T-helper 22 cell (primary cell): ENCODE results near the gene ZNF853.
"Not testable (repeated sequence)": the region's sequence is repeated elsewhere in the genome, so short reads cannot be mapped to it uniquely, and the experiment has no call there.

Source experiments
- DNase-seq: peaks from one replicate; pipeline ENCODE4 v3.0.0-alpha.2; 2020; ENCODE audit warnings: low read depth

ZNF853 gene

DNA sequence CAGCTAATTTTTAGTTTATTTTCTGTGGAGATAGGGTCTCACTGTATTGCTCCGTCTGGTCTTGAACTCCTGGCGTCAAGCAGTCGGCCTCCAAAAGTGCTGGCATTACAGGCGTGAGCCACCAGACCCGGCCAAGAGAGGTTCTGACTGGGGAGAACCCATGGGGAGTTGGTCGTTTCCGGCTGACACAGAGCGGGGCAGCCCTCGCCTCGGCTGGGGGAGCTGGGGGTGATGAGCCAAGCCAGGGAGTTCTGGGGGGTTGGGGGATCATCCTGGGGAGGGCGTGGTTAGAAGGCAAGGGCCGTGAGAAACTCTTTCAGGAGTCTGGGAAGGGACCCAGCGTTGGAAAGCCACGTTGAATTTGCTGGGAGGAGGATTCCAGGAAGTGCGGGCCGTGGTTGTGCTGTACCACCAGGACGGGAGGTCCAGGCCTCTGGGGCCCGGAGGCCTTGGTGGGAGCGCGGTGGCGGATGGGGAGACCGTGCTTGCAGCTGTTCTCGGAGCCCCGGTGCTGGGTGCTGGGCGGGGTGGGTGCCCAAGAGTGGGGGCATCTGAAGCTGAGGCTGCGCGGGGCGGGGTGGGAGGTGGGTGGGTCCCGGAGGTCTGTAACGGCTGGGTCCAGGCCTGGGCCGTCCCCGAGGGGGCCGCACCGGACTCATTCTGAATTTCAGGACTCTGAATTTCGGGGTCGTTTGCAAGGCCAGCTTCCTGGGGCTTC, 8.4 kb upstream of the ZNF853 start:
- no peak for DNase-seq

DNA sequence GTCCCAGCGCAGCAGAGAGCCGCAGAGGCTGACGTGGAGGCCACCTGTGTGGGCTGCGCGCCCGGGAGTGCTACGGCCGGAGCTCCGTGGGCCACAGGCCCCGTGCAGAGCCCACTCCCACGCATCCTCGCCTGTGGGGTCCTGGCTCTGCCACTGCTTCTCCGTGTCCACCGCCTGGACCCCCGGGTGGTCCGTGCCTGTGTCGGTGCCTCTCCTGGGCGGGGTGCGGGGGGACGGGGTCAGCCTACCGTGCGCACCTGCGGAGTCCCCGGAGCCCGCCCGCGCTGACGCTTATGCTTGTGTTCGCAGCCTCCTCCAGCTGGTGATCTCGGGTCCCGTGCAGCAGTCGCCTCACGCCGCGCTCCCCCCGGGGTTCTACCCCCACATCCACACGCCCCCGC, 7.8 kb upstream of the ZNF853 start:
- DNase-seq = no peak

DNA sequence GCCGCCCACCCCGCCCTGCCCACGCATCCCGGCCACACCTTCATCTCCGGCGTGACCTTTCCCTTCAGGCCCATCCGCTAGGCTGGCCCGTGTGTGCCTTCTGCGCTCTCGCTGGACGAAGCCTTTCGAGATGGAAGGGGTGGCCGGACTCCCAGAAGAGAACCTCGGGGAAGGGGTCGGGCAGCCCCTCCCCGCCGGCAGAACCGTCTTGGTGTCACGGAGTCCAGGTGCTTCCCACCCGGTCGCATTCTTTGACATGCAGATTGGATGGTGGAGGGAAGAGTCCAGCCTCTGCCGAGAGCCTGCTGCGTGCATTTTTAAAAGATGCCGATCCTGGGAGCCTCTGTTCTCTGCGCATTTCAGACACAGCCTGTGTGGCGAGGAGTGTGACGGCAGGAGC, 7.3 kb upstream of the ZNF853 start:
- no peak for DNase-seq

DNA sequence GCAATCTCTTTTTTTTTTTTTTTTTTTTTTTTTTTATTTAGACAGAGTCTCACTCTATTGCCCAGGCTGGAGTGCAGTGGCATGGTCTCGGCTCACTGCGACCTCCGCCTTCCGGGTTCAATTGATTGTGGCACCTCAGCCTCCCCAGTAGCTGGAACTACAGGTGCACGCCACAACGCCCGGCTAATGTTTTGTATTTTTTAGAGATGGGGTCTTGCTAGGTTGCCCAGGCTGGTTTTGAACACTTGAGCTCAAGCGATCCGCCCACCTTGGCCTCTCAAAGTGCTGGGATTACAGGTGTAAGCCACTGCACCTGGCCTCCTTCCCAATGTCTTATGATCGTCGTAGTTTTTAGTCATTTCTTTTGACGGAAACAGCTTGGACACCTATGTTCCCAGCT, 6.6 kb upstream of the ZNF853 start:
- no peak for DNase-seq

DNA sequence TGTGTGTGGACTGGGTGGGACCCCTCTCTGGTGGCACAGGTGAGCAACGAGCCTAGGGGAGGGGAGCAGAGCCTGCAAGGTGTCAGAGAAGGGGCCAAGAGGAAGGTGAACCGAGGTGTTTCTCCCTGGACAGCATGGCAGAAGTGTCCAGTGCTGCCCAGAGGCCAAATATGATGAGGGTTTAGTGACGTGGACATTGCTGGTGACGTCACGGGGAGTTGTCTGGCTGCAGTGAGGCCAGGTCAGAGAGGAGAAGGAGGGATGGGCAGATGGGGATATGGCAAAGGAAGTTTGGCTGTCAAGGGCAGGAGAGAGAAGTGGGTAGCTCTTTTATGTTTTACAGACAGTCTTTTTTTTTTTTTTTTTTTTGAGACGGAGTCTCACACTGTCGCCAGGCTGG, 2.6 kb upstream of the ZNF853 start:
- no peak for DNase-seq

DNA sequence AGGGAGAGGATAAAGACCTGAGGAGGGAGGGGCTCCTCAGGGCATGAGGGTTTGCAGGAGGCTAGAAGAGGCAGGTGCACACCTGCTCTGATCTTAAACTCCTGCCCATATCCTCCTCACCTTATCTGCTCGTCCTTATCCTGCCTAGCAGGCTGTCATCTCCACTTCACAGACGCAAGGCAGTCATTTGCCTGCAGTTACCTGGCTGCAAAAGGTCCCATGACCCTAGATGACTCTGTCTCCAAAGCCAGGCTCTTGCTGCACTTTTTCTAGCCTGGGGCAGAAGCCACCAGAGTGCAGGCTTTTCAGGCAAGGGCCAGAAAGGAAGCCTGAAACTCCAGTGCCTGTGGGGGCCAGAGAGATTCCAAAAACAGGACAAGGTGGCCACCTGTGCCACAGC, 1.7 kb upstream of the ZNF853 start:
- no peak for DNase-seq

DNA sequence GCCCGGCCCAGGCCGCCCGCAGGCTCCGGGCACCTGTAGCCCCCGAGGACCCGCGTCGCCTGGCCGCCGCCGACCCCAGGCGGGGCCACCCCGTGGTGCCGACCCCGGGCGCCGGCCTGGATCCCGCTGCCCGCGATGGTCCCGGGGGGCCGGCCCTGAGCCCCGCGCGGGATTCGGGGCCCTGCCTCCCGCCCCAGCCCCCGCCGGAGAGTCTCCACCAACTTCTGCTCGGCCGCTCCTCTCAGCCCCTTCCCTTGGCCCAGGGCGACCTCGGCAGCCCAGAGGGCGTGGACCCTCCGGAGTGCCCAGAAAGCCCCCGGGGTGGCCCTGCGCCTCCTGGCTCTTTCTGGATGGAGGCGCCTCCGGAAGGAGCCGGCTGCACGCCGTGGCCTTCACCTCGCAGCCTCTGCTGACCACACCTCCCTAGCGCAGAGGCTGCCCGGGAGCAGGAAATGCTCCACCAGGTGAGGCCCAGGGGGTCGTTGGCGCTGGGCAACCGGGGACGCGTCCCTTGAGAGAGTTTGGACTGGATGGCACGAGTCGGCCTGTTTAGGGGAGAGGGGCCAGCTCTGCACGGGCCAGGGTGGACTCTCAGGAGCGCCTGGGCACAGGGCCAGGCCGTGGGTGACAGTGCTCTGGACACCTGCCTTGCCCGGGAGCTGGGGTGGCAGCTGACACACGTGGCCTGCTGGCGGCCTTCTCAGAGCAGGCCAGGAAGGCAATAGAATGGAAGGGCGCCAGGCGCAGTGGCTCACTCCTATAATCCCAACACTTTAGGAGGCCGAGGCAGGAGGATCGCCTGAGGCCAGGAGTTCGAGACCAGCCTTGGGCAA, 529 bp downstream of the ZNF853 start:
- DNase-seq = no peak

DNA sequence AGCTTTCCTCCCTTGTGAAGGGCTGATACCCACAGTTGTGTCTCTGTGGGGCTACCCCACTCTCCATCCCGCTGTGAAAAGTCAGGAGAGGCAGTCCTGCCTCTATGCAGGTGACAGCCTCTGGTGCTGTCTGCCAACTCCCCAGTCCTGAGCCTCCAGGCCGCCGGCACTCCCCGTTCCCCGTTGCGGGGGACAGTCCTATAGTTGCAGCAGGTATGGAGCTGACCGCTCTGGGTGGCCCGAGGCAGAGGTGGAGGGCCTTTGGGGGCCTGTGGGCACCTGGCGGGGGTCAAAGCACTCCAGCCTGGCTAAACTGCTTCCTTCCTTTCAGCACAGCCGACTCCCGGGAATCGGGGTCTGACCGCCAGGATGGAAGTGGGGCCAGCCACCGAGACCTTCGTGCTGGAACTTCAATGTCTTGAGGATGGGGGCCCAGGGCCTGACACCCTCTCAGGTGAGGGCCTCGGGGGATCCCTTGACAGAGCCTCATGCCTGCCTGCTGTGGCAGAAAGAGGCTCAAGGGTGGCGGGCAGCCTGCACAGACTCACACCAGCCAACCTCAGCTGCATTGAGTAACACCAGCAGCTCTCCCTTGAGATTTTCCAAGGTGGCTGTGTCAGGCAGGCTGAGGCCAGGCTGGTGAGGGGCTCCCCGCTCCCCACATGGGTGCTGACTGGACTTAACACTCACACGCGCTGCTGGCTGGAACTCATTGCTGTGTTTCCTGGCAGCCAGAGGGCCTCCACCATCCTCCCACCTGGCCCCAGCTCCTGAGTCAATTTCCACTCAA, 1.6 kb downstream of the ZNF853 start:
- no peak for DNase-seq

DNA sequence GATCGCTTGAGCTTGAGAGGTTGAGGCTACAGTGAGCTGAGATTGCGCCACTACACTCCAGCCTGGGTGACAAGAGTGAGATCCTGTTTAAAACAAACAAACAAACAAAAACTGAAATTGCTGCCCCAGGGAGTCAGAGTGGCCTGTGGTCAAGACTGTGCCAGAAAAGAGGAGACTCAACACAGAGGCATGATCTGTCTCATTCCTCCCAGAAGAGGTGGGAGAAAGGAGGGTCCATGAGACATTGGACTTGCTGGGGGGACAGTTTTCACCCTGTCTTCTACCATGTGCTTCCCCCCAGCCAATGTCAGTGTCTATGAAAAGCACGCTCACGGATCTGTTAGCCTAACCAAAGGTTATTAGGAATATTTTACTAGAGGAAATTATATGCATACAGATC, 3.2 kb downstream of the ZNF853 start:
- DNase-seq = no peak

DNA sequence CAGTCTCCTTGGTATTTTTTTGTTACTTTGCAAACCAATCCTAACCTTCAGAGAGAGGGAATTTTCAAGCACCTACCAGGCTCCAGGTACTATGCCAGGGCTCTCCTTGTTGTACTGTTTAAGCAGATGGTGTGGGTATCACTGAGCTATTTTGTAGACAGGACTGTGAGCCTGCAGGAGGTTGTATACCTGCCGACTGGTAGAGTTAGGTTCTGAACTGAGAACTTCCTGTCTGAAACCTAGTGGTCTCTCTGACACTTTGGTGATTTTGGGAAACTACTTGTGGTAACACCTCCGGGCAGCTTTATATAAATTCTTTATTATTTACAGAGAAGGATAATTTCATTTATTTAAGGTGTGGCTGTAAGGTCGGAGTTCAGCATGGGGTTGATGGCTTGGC, 4.6 kb downstream of the ZNF853 start:
- no peak for DNase-seq

DNA sequence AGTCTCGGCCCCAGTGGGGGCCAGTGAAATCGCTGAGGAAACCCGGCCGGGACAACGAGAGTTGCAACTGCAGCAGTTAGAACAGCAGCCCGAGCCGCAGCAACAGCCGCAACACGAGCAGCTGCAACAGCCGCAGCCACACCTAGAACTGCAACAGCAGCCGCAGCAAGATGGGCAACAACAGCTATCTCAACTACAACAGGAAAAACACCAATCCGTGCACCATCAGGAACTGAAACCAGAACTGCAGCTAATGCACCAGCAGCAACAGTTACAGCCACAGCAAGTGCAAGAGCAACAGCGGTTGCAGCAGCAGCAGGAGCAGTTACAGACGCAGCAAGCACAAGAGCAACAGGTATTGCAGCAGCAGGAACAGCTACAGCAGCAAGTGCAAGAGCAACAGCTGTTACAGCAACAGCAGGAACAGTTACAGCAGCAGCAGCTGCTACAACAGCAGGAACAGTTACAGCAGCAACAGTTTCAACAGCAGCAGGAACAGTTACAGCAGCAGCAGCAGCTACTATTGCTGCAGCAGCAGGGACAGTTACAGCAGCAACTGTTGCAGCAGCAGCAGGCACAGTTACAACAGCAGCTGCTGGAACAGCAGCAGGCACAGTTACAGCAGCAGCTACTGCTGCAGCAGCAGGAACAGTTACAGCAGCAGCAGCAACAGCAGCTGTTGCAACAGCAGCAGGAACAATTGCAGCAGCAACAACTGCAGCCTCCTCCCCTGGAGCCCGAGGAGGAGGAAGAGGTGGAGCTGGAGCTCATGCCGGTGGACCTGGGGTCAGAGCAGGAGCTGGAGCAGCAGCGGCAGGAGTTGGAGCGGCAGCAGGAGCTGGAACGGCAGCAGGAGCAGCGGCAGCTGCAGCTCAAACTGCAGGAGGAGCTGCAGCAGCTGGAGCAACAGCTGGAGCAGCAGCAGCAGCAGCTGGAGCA, 6.1 kb downstream of the ZNF853 start:
- DNase-seq = no peak

DNA sequence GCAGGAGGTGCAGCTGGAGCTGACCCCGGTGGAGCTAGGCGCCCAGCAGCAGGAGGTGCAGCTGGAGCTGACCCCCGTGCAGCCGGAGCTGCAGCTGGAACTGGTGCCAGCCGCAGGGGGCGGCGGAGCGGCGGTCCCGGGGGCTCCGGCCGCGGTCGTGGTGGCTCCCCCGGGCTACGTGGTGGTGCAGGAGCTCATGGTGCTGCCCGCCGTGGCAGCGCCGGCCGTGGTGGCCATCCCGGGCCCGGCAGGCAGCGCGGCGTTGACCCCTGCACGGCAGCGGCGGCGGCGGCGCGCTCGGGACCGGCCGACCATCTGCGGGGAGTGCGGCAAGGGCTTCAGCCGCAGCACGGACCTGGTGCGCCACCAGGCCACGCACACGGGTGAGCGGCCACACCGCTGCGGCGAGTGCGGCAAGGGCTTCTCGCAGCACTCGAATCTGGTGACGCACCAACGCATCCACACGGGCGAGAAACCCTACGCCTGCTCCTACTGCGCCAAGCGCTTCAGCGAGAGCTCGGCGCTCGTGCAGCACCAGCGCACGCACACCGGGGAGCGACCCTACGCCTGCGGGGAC, 6.8 kb downstream of the ZNF853 start:
- DNase-seq = no peak

DNA sequence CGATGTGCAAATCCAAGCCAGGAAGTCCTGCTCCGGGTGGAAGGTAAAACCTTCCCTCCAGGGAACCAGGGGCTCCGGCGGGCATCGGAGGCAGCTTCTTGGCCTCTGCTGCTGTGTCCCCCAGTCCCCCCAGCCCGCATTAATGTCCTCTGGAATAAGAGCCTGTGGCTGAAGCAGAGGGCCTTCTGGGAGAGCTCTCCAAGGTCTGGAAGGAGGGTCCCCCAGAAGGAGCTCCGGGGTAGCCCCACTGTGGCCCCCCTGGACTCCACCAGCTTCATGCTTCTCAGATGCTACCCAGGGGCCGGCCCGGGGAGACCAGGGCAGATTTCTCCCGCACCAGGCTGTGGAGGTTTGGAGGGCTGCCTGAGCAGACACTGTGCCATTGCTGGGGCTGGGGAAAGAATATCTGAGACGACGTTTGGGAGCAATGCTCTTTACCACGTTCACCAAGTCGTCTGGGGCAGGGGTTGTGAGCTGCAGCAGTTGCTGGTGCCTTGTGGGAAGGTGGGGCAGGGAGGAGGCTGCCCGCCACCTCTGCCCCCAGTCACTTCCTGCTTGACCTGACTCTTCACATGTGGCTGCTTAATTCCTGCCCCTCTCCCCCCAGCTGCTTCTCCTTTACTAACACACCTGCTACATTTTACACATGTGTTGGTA, 8.3 kb downstream of the ZNF853 start:
- no peak for DNase-seq

DNA sequence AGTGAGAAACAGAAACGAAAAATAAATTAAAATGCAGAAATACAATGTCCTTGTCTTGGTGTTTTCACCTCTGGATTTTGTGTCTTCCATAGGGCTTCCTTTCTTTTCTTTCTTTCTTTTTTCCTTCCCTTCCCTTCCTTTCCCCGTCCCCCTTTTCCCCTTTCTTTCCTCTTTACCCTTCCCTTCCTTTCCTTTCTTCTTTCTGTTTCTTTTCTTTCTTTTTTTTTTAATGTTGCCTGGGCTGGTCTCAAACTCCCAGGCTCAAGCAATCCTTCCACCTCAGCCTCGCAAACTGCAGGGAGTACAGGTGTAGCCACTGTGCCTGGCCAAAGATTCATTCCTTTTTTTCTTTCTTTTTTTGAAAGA, 8.8 kb downstream of the ZNF853 start:
- no peak for DNase-seq

DNA sequence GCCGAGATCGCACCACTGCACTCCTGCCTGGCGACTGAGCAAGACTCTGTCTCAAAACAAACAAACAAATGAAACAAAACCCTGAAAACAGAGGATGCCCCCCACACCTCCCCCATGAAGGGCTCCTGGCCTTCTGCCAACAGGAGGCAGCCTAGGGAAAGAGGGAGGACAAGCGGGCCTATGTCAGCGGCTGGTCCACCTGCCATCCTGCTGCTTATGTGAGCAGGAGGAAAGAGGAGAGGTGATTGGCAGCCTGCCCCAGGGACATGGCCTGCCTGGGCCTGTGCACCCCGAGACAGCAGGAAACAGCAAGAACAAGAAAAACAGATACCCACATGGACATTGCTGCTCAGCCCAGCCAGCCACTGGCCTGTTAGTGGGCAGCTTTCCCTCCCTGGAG, 12.6 kb downstream of the ZNF853 start:
- no peak for DNase-seq

DNA sequence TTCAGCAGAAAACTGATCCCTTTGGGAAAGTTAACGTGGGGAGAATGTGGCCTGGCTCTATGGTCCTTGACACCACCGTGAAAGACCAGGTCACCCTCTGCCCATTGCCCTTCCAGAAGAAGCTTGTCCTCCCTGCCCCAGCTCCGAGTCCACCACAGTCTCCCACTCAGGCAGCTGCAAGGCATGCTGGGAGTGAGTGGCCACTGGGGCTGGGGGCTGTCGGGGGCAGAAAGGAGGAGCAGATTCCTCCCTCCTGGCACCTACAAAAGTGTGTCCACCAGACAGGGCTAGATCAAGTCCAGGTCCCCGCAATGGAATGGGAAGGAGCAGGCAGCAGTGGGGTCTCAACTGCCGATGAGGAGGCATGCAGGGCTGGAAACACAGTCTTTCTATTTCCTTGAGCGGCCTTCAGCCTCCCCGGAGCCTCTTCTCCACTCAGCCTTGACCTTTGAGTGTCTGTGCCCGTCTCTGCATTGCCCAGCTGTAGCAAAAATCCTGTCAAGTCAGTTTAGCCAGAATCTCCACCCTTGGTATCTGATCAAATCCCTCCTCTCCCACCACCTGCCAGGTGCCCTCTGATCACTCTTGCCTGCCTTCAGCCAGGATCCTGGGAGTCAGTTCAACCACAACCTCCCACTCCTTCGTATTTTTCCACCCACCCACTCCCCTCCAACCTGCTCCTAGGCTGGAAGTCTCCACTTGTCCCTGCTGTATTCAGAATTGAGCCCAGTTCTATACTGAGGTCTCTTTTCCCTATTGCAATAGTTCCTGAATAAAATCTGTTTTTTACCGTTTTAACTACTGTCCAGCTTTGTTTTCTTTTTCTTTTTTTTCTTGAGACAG, 14.8 kb downstream of the ZNF853 start:
- no peak for DNase-seq

DNA sequence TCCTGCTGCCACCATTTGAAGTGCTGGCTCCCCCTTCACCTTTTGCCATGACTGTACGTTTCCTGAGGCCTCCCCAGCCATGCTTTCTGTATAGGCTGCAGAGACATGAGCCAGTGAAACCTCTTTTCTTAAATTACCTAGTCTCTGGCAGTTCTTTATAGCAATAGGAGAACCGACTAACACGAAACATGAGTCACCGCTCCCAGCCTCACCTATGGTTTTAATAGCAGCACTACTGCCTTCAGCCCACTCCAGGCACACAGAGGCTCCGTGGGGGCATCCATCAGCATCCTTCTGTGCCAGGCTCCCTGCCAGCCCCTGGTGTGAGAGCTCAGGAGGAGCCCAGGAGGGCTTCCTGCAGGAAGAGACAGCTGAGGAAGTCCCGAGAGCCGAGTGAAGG, 16.2 kb downstream of the ZNF853 start:
- DNase-seq = no peak

DNA sequence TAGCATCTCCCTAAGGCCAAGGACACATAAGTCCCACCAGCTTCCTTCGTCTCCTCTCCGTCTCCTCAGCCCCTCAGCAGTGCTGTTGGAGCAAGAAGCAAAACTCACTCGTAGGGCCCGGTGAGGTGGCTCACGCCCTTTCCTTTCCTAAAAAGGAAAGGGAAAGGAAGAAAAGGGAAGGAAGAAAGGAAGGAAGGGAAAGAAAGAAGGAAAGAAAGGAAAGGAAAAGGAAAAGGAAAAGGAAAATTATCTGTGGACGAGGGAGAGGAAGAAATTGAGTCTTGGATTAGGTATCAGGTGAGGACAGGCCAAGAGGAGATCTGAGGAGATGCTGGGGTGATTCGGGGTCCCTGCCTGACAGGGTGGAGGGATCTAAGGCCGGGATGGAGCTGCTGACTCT, 18.6 kb downstream of the ZNF853 start:
- DNase-seq = no peak

DNA sequence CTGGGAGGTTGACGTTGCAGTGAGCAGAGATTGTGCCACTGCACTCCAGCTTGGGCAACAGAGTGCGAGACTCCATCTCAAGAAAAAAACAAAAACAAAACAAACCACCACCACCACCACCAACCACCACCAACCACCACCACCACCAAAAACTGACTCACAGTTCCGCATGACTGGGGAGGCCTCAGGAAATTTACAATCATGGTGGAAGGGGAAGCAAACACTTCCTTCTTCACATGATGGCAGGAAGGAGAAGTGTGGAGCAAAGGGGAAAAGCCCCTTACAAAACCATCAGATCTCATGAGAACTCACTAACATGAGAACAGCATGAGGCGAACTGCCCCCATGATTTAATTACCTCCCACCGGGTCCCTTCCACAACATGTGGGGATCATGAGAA, 19.6 kb downstream of the ZNF853 start:
- not testable (repeated sequence) for DNase-seq
